ENCODE measurements around the gene CR1L.
"Not testable (repeated sequence)": the region's sequence is repeated elsewhere in the genome, so short reads cannot be mapped to it uniquely, and the experiment has no call there.

The CR1L gene

DNA sequence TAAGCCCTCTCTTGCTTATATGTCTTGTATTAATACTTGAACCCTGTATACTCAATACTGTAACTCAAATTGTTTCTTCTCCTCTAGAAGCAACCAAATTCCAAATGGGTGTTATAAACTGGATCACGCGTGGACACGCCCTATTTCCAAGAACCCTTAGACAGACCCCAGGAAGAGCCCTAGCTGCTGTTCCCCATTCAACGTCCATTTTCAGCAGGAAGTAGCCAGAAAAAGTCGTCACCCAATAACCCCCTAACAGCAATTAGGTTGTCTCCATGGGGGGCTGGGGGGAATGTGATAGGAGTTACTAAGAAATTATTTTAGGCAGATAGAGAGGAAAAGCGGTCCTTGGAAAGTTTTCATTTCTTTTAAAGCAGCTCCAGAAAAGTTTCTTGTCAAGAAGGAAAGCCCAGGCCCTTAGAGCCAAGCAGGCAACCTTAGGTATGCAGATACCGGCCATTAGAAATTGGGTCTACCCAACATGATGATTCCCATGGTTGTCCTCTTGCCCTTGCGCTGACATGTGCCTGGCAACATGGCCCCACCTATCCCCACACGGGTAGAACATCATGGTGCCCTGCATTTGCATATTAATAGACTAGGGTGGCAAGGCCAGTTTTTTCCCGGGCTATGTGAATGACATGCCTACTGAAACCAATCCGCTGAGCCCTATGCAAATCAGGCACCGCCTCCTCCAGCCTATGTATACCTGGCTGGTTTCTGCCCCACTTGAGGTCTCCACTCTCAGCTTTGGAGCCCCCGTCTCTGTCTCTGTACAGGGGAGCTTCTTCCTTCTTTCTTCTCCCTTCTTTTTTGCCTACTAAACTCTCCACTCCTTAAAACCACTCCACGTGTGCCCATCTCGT lies 102.9 kb downstream of the CR1L start:
- Mint-ChIP-seq H3K36me3 (ENCODE audit: low read depth) (no peaks in the 10 kb centered on the region), H3K4me3 (no peak overlapping the region), H3K4me1 (peaks cover 30% of the 10 kb centered on the region), H3K9me3 (no peaks in the 10 kb centered on the region), H3K27me3 (ENCODE audit: low read depth, poor library complexity) (peaks cover 9% of the 10 kb centered on the region), H3K27ac (no peak overlapping the region)
- no peak for DNase-seq
- no peak for TF ChIP-seq CTCF (IDR thresholded peaks at IDR 0.05)

DNA sequence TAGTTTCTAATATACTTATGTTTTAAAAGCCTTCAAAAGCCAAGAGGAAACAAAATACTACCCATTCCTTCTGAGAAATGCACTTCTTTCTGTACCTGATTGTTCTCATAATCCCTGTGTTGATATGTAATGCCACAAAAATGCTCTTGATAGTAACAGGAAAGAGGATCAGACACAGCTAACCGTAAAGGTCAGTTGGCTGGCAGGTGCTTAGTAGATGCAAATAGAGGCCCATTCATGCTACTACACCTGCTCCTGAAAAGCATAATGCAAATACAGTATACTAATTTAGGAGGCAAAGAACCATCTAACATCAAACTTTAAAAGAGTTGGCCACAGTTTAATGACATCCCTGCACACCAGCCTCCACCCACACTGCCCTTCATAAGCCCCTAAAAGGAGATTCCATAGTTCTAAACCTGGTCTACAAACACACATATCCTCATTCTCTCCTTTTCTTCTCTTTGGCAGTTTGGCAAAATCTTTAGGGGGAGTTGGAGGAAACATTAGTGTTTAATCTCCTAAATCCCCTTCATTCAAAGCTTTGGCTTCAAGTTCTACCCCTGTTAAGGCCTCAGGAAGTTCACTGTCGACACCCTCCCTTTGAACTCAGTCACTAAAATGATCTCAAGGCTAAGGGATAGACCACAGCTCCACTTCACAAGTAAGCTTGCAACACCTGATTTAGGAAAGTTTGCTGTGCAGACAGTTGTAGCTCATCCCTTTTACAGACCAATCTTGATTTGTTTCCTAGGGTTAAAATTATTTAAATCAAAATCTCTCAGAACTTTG lies 104.0 kb downstream of the CR1L start:
- H3K4me1 Mint-ChIP-seq: peaks cover 40% of the 10 kb centered on the region
- no peaks in the 10 kb centered on the region for H3K9me3 Mint-ChIP-seq
- H3K27ac Mint-ChIP-seq: peak overlapping the region; percentile 20

GRCh38 chr1:207750631-207751305 lies 105.8 kb downstream of the CR1L start:
- H3K4me1 Mint-ChIP-seq: peaks cover 58% of the 10 kb centered on the region

More for the DNA sequence above, 104.0 kb downstream of the CR1L start:
- no peak for DNase-seq
- no peak overlapping the region for H3K4me3 Mint-ChIP-seq
- no peaks in the 10 kb centered on the region for H3K36me3 Mint-ChIP-seq (ENCODE audit: low read depth)
- no peak for TF ChIP-seq CTCF (IDR thresholded peaks at IDR 0.05)
- H3K27me3 Mint-ChIP-seq (ENCODE audit: low read depth, poor library complexity): peaks cover 9% of the 10 kb centered on the region

DNA sequence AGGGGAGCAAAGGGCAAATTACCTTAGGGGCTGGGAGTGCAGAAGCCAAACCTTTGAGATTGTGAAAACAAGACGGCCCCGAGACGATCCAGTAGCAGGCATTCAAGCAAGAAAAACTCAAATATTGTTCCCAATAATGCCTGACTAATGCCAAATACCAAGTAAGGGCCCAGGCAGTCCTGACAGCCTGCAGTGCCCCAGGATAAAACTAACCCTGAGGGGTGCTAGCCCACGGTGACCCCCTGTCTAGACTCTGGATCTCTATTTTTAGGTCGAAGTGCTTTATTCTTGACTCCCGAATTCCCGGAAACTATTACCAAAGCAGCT lies 106.5 kb downstream of the CR1L start:
- not testable (repeated sequence) for H3K9me3 Mint-ChIP-seq; DNase-seq; H3K36me3 Mint-ChIP-seq (ENCODE audit: low read depth); H3K27me3 Mint-ChIP-seq (ENCODE audit: low read depth, poor library complexity)
- Mint-ChIP-seq H3K4me1 (peaks cover 65% of the 10 kb centered on the region), H3K27ac (peak overlapping the region; percentile 98), H3K4me3 (peak overlapping the region; percentile 100)

More at GRCh38 chr1:207750631-207751305, 105.8 kb downstream of the CR1L start:
- H3K27ac Mint-ChIP-seq: no peak overlapping the region
- no peak for TF ChIP-seq CTCF (IDR thresholded peaks at IDR 0.05)
- H3K9me3 Mint-ChIP-seq: no peaks in the 10 kb centered on the region
- peak overlapping the region; percentile 100 for H3K4me3 Mint-ChIP-seq
- no peak for DNase-seq
- H3K36me3 Mint-ChIP-seq (ENCODE audit: low read depth): no peaks in the 10 kb centered on the region
- H3K27me3 Mint-ChIP-seq (ENCODE audit: low read depth, poor library complexity): peaks cover 9% of the 10 kb centered on the region

DNA sequence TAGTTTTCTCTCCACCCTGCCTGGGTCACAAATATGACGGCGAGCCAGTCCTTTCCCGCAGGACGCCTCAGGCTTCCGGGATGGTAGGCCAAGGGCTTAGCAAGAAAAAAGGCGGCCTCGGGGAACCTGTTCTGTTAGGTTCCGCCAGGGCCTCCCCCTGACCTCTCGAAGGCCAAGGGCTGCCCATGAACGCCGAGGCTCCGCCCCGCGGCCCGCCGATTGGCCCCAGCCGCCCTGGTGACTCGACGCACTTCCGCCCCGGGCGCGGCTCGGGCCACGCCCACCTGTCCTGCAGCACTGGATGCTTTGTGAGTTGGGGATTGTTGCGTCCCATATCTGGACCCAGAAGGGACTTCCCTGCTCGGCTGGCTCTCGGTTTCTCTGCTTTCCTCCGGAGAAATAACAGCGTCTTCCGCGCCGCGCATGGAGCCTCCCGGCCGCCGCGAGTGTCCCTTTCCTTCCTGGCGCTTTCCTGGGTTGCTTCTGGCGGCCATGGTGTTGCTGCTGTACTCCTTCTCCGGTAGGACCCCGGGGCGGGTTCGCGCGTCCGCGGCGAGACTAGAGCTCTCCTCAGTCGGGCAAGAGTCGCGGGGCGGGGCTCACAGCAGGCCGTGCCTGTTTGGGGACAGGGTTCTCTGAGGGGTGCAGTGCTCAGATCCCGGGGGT lies 107.0 kb downstream of the CR1L start, which contains the start of gene CD46:
TSS of gene CD46 (plus strand) at position 265 of the 666 bp plus-strand sequence. CDS start at position 424, 159 bp downstream.
- Mint-ChIP-seq H3K4me1 (peaks cover 70% of the 10 kb centered on the region), H3K36me3 (ENCODE audit: low read depth) (peaks cover 7% of the 10 kb centered on the region), H3K4me3 (peak within 1 kb of the TSS; percentile 100), H3K27me3 (ENCODE audit: low read depth, poor library complexity) (peaks cover 9% of the 10 kb centered on the region), H3K27ac (peak within 1 kb of the TSS; percentile 99), H3K9me3 (no peaks in the 10 kb centered on the region)
- DNase-seq: peak; percentile 95
- no peak for TF ChIP-seq CTCF (IDR thresholded peaks at IDR 0.05)
